ENCODE data around the gene IGSF5.

IGSF5 gene

GRCh38 chr21:39822042-39822441 lies 77.1 kb downstream of the IGSF5 start:
- no peak for DNase-seq (ENCODE audit: low read depth in 2 of 2)

- no peak for DNase-seq (ENCODE audit: low read depth in 2 of 2)
Measured at GRCh38 chr21:39825250-39825649, 80.3 kb downstream of the IGSF5 start.

GRCh38 chr21:39834543-39834942 lies 89.6 kb downstream of the IGSF5 start:
- DNase-seq (ENCODE audit: low read depth in 2 of 2), result no peak

- no peak for DNase-seq (ENCODE audit: low read depth in 2 of 2)
Measured at GRCh38 chr21:39837861-39838359, 92.9 kb downstream of the IGSF5 start.

- DNase-seq (ENCODE audit: low read depth in 2 of 2), result no peak
Measured at GRCh38 chr21:39840373-39841097, 95.6 kb downstream of the IGSF5 start.

GRCh38 chr21:39842741-39843459 lies 97.9 kb downstream of the IGSF5 start:
- no peak for DNase-seq (ENCODE audit: low read depth in 2 of 2)

- no peak for DNase-seq (ENCODE audit: low read depth in 2 of 2)
Measured at GRCh38 chr21:39843483-39843882, 98.5 kb downstream of the IGSF5 start.

GRCh38 chr21:39843916-39844315 lies 98.9 kb downstream of the IGSF5 start:
- no peak for DNase-seq (ENCODE audit: low read depth in 2 of 2)

- DNase-seq (ENCODE audit: low read depth in 2 of 2), result no peak
Measured at GRCh38 chr21:39845571-39846130, 100.7 kb downstream of the IGSF5 start.

- DNase-seq (ENCODE audit: low read depth in 2 of 2), result no peak
Measured at GRCh38 chr21:39847877-39848276, 102.9 kb downstream of the IGSF5 start.

GRCh38 chr21:39849014-39849655 lies 104.2 kb downstream of the IGSF5 start:
- DNase-seq (ENCODE audit: low read depth in 2 of 2), result no peak

- DNase-seq (ENCODE audit: low read depth in 2 of 2), result no peak
Measured at GRCh38 chr21:39850333-39850732, 105.3 kb downstream of the IGSF5 start.

GRCh38 chr21:39851002-39851618 lies 106.1 kb downstream of the IGSF5 start:
- no peak for DNase-seq (ENCODE audit: low read depth in 2 of 2)

Data from stimulated activated CD4-positive, alpha-beta T cell treated with anti-CD3 and anti-CD28 coated beads, Interleukin-12 subunit alpha, Interleukin-12 subunit beta, amount 100 ng/mL, for 24 hours (primary cell).